Liver (tissue), 9 donors: ENCODE results near the gene EPS8L1. TPM values are rescaled to one million over a fixed set of nuclear protein-coding genes. Genes with fewer than 3 reads are reported as not detected.
A peak's percentile ranks its signal among the peaks of the same experiment; 100 is the strongest.

Experiments used
- DNase-seq: peaks from one replicate; pipeline ENCODE4 v3.0.0-alpha.2; 2017; ENCODE audit warnings: low spot score
- H3K27ac ChIP-seq, 2 donors: one replicate each; pipeline ENCODE4 v1.7.0; 2013; ENCODE audit warnings: inconsistent platforms in 2 of 2, low read length in 2 of 2, control low read depth in 1 of 2, low read depth in 1 of 2, mild to moderate bottlenecking in 1 of 2
- H3K27me3 ChIP-seq, 4 donors: one replicate each; pipeline versions ENCODE4 v1.6.1 to v1.7.0; 2013; ENCODE audit warnings: low read length in 3 of 4, inconsistent platforms in 1 of 4, mild to moderate bottlenecking in 1 of 4, moderate library complexity in 1 of 4; ENCODE audit not compliant: control insufficient read depth in 4 of 4, insufficient read depth in 4 of 4
- H3K36me3 ChIP-seq, 4 donors: one replicate each; pipeline versions ENCODE4 v1.6.1 to v1.7.0; 2013; ENCODE audit warnings: low read length in 3 of 4, mild to moderate bottlenecking in 3 of 4, low read depth in 1 of 4, moderate library complexity in 1 of 4; ENCODE audit not compliant: control insufficient read depth in 4 of 4, insufficient read depth in 3 of 4
- H3K4me1 ChIP-seq, 4 donors: one replicate each; pipeline versions ENCODE4 v1.6.1 to v1.7.0; 2013; ENCODE audit warnings: low read length in 3 of 4, mild to moderate bottlenecking in 3 of 4, moderate library complexity in 1 of 4; ENCODE audit not compliant: control insufficient read depth in 4 of 4, insufficient read depth in 4 of 4
- H3K4me3 ChIP-seq, 3 donors: one replicate each; pipeline versions ENCODE4 v1.6.1 to v1.7.0; 2013; ENCODE audit warnings: low read length in 3 of 3, control low read depth in 1 of 3, low read depth in 1 of 3, mild to moderate bottlenecking in 1 of 3
- H3K9ac ChIP-seq, 2 donors: one replicate each; pipeline ENCODE4 v1.7.0; 2013; ENCODE audit warnings: low read length in 2 of 2, mild to moderate bottlenecking in 2 of 2, moderate library complexity in 2 of 2, control low read depth in 1 of 2, low read depth in 1 of 2
- H3K9me3 ChIP-seq, 4 donors: one replicate each; pipeline versions ENCODE4 v1.6.1 to v1.7.0; 2013; ENCODE audit warnings: low read length in 3 of 4; ENCODE audit not compliant: control insufficient read depth in 4 of 4
- ATF3 ChIP-seq: IDR thresholded peaks from 2 replicates; pipeline ENCODE4 v1.6.1; 2016; ENCODE audit warnings: antibody characterized with exemption
- CTCF ChIP-seq: fragments of 150-350 bp; IDR thresholded peaks from 2 replicates; pipeline ENCODE4 v1.5.1; 2017; ENCODE audit warnings: improper control_type of control experiment, low read depth, low read length; ENCODE audit not compliant: missing input control
- GABPA ChIP-seq, 2 donors: IDR thresholded peaks in 1 of 2; conservative IDR thresholded peaks in 1 of 2; 2 replicates each; pipeline ENCODE4 v1.6.1; 2016; ENCODE audit warnings: antibody characterized with exemption in 2 of 2, mild to moderate bottlenecking in 1 of 2, moderate library complexity in 1 of 2
- HNF4G ChIP-seq: IDR thresholded peaks from 2 replicates; pipeline ENCODE4 v1.6.1; 2016; ENCODE audit warnings: antibody characterized with exemption
- NR2F2 ChIP-seq: IDR thresholded peaks from 2 replicates; pipeline ENCODE4 v1.6.1; 2016; ENCODE audit warnings: antibody characterized with exemption
- RAD21 ChIP-seq, 2 donors: IDR thresholded peaks; 2 replicates each; pipeline ENCODE4 v1.6.1; 2016; ENCODE audit warnings: antibody characterized with exemption in 2 of 2, mild to moderate bottlenecking in 2 of 2
- RXRA ChIP-seq, 2 donors: IDR thresholded peaks; 2 replicates each; pipeline ENCODE4 v1.6.1; 2017 to 2018; ENCODE audit warnings: antibody characterized with exemption in 2 of 2, mild to moderate bottlenecking in 1 of 2
- SP1 ChIP-seq: IDR thresholded peaks from 2 replicates; pipeline ENCODE4 v1.6.1; 2018; ENCODE audit warnings: antibody characterized with exemption, mild to moderate bottlenecking
- TAF1 ChIP-seq: conservative IDR thresholded peaks from 2 replicates; pipeline ENCODE4 v1.6.1; 2016; ENCODE audit warnings: antibody characterized with exemption, mild to moderate bottlenecking
- WGBS: extraction: QIAGEN DNeasy Blood & Tissue Kit; methylation state at CpG from one replicate; pipeline ENCODE4 v1.1.7; 2013; 5-methylcytosine and 5-hydroxymethylcytosine counted together
- polyA plus RNA-seq, 2 donors: library from polyadenylated mRNA; stranded (reverse) in 1 of 2; unstranded in 1 of 2; fragments of 200-250 nt in 1 of 2; fragments of >200 nt in 1 of 2; fragmentation: Nextera tagmentation in 1 of 2; extraction: Ambion mirVana in 1 of 2; gene quantifications; one replicate each; pipeline versions ENCODE4 v1.2.1 to v1.2.3, GENCODE V29; 2013 to 2015
- total RNA-seq, 2 donors: library from RNA; depleted of rRNA; stranded (reverse); fragments of >200 nt; gene quantifications; one replicate each; pipeline ENCODE4 v1.2.3, GENCODE V29; 2014
- donor health status: healthy.
- donor health status: healthy.
- donor health status: healthy.
- donor health status: healthy.
- donor health status: healthy.

The EPS8L1 gene
- total and polyA plus RNA-seq, 4 donors = 0.40 to 1.5 (median 0.87) TPM

GRCh38 chr19:55131421-55131820, 55.8 kb downstream of the EPS8L1 start:
- Histone ChIP-seq H3K27ac (no peak overlapping the region), H3K9me3 (no peaks in the 10 kb centered on the region), H3K36me3 (no peaks in the 10 kb centered on the region), H3K4me1 (no peaks in the 10 kb centered on the region), H3K4me3 (no peak overlapping the region), H3K9ac (no peak overlapping the region), H3K27me3 (peaks cover 0 to 2% (median 0%) of the 10 kb centered on the region in 4 donors)
- TF ChIP-seq CTCF (no peak), GABPA (IDR thresholded peaks at IDR 0.05 in 1 of 2, conservative IDR thresholded peaks at IDR 0.05 in 1 of 2) (no peak), NR2F2 (no peak), TAF1 (no peak), HNF4G (no peak)
- no peak for DNase-seq
- 86% methylated on average over 16 of the region's 16 CpGs for WGBS

GRCh38 chr19:55132453-55133129, 56.9 kb downstream of the EPS8L1 start:
- TF ChIP-seq RAD21 (IDR thresholded peaks at IDR 0.05) (peak in 1 of 2 donors; percentile 42), CTCF (peak; percentile 0), RXRA (IDR thresholded peaks at IDR 0.05) (no peak)
- no peak overlapping the region for H3K27ac ChIP-seq
- H3K9me3 ChIP-seq = no peaks in the 10 kb centered on the region
- no peak overlapping the region for H3K4me3 ChIP-seq
- H3K36me3 ChIP-seq = no peaks in the 10 kb centered on the region
- WGBS = 38% methylated on average over 14 of the region's 14 CpGs
- peaks cover 0 to 2% (median 0%) of the 10 kb centered on the region in 4 donors for H3K27me3 ChIP-seq
- H3K4me1 ChIP-seq = no peaks in the 10 kb centered on the region
- DNase-seq = no peak
- no peak overlapping the region for H3K9ac ChIP-seq

GRCh38 chr19:55133639-55134444, 58.2 kb downstream of the EPS8L1 start:
- peaks cover 0 to 2% (median 0%) of the 10 kb centered on the region in 4 donors for H3K27me3 ChIP-seq
- TF ChIP-seq RXRA (IDR thresholded peaks at IDR 0.05) (no peak), GABPA (IDR thresholded peaks at IDR 0.05 in 1 of 2, conservative IDR thresholded peaks at IDR 0.05 in 1 of 2) (no peak), SP1 (no peak), ATF3 (no peak)
- H3K36me3 ChIP-seq = no peaks in the 10 kb centered on the region

More at GRCh38 chr19:55133639-55134444, 58.2 kb downstream of the EPS8L1 start:
- no peak overlapping the region for H3K4me3 ChIP-seq
- DNase-seq = no peak
- 60% methylated on average over 25 of the region's 25 CpGs for WGBS
- no peaks in the 10 kb centered on the region for H3K4me1 ChIP-seq
- H3K9me3 ChIP-seq = no peaks in the 10 kb centered on the region
- no peak overlapping the region for H3K9ac ChIP-seq
- no peak overlapping the region for H3K27ac ChIP-seq
